Smooth muscle cell (in vitro differentiated cells): ENCODE results near the gene AK5. TPM values are rescaled to one million over a fixed set of nuclear protein-coding genes. Genes with fewer than 3 reads are reported as not detected.

Experiments used
- DNase-seq: peaks from one replicate; lab custom pipeline; 2025; ENCODE audit not compliant: unreplicated experiment; lab: John Stamatoyannopoulos, UW
- H2AFZ ChIP-seq: fragments of 200-600 bp; sonication (generic); 2 replicates; pipeline ENCODE4 v1.6.0; 2016; ENCODE audit warnings: antibody characterized with exemption, low read depth, mild to moderate bottlenecking
- H3F3A ChIP-seq: fragments of 200-600 bp; sonication (generic); 2 replicates; pipeline ENCODE4 v1.6.0; 2017; ENCODE audit warnings: antibody characterized with exemption, low read depth
- H3K27ac ChIP-seq: fragments of 200-600 bp; sonication (generic); 2 replicates; pipeline ENCODE4 v1.5.1; 2016; ENCODE audit warnings: low read depth, mild to moderate bottlenecking
- H3K27me3 ChIP-seq: fragments of 200-600 bp; sonication (generic); 2 replicates; pipeline ENCODE4 v1.6.1; 2016; ENCODE audit warnings: low read depth, mild to moderate bottlenecking
- H3K36me3 ChIP-seq: fragments of 200-600 bp; sonication (generic); 2 replicates; pipeline ENCODE4 v1.5.1; 2016; ENCODE audit warnings: low read depth
- H3K4me1 ChIP-seq: fragments of 200-600 bp; sonication (generic); 2 replicates; pipeline ENCODE4 v1.5.1; 2016; ENCODE audit warnings: low read depth
- H3K4me2 ChIP-seq: fragments of 200-600 bp; sonication (generic); 2 replicates; pipeline ENCODE4 v1.6.0; 2016; ENCODE audit warnings: mild to moderate bottlenecking
- H3K4me3 ChIP-seq: fragments of 200-600 bp; sonication (generic); 2 replicates; pipeline ENCODE4 v1.5.1; 2016; ENCODE audit warnings: mild to moderate bottlenecking
- H3K79me2 ChIP-seq: fragments of 200-600 bp; sonication (generic); 2 replicates; pipeline ENCODE4 v1.6.0; 2016; ENCODE audit warnings: low read depth, mild to moderate bottlenecking
- H3K9ac ChIP-seq: fragments of 200-600 bp; sonication (generic); 2 replicates; pipeline ENCODE4 v1.6.0; 2016; ENCODE audit warnings: low read depth
- H3K9me3 ChIP-seq: fragments of 200-600 bp; sonication (generic); replicated peaks from 2 replicates; pipeline ENCODE4 v1.5.1; 2016; ENCODE audit warnings: low read depth
- H4K20me1 ChIP-seq: fragments of 200-600 bp; sonication (generic); 2 replicates; pipeline ENCODE4 v1.6.0; 2016; ENCODE audit warnings: low read depth
- WGBS: methylation state at CpG from one replicate; pipeline ENCODE4 v1.1.7; 2016; ENCODE audit warnings: low lambda C conversion rate; 5-methylcytosine and 5-hydroxymethylcytosine counted together
- polyA plus RNA-seq: library from polyadenylated mRNA; unstranded; fragments of >200 nt; fragmentation: Nextera tagmentation; extraction: Ambion mirVana; gene quantifications from 2 replicates; pipeline ENCODE4 v1.2.1, GENCODE V29; 2016
- total RNA-seq: library from RNA; depleted of rRNA; stranded (reverse); fragments of >200 nt; gene quantifications from 2 replicates; pipeline ENCODE4 v1.2.3, GENCODE V29; 2014
- TF ChIP-seq, protein P1 (sequence below): fragments of 200-600 bp; sonication (generic); IDR thresholded peaks from 2 replicates; pipeline ENCODE4 v1.5.1; 2017; ENCODE audit warnings: borderline replicate concordance, mild to moderate bottlenecking, antibody characterized with exemption; ENCODE audit not compliant: insufficient read depth, poor library complexity, severe bottlenecking

The AK5 gene
- total and polyA plus RNA-seq, 2 experiments from 2014 or later, result 0.43 TPM; not detected in 1

DNA sequence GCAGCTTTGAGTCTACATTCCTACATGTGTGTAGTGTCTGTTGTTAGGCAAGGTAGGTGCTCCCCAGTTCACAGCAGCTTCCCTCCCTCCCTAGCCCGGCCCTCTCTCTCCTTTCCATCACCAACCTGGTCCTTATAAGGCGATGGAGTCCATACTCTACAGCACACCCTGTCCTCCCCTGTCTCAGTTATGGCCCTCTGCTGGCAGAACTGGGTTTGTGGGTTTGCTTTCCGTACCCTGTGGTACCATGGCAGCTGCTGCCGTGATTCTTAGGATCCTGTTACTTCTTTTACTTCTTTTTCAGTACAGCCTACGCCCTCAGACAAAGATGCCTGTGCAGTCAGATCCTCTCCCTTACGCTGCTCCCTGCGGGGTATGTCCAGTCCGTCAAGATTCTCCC is 31.7 kb downstream of the AK5 start:
- DNase-seq, result no peak
- Histone ChIP-seq H2AFZ (peak overlapping the region; percentile 75), H3K4me3 (no peak overlapping the region), H3K9me3 (no peaks in the 10 kb centered on the region), H3K4me1 (no peaks in the 10 kb centered on the region), H3K79me2 (no peaks in the 10 kb centered on the region), H3F3A (no peaks in the 10 kb centered on the region), H3K36me3 (no peaks in the 10 kb centered on the region), H3K9ac (no peak overlapping the region), H3K4me2 (no peak overlapping the region), H3K27ac (no peak overlapping the region), H3K27me3 (no peaks in the 10 kb centered on the region), H4K20me1 (no peaks in the 10 kb centered on the region)
- WGBS, result 66% methylated on average over 8 of the region's 8 CpGs
- TF ChIP-seq, protein P1, sequence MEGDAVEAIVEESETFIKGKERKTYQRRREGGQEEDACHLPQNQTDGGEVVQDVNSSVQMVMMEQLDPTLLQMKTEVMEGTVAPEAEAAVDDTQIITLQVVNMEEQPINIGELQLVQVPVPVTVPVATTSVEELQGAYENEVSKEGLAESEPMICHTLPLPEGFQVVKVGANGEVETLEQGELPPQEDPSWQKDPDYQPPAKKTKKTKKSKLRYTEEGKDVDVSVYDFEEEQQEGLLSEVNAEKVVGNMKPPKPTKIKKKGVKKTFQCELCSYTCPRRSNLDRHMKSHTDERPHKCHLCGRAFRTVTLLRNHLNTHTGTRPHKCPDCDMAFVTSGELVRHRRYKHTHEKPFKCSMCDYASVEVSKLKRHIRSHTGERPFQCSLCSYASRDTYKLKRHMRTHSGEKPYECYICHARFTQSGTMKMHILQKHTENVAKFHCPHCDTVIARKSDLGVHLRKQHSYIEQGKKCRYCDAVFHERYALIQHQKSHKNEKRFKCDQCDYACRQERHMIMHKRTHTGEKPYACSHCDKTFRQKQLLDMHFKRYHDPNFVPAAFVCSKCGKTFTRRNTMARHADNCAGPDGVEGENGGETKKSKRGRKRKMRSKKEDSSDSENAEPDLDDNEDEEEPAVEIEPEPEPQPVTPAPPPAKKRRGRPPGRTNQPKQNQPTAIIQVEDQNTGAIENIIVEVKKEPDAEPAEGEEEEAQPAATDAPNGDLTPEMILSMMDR, result peak; percentile 10

DNA sequence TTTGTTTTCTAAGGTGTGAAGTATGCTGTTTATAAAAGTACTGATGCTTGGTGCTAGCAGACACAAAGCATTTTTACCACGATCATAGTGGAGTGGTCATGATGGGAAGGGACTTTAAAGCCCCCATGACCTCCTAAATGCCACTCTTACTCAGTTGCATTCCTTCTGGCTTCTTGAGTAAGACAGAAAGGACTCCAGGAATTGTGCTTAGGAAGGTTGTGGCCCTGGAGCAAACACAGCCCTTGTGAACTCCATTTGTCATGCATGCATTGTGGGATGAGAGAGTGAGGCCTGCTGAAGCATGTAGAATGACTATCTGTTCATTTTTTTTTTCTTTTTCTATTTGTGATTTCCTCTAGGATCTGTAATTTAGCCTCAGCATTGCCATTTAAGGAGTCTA is 34.2 kb downstream of the AK5 start:
- Histone ChIP-seq H2AFZ (no peak overlapping the region), H3K4me2 (no peak overlapping the region), H3K36me3 (no peaks in the 10 kb centered on the region), H3K9ac (no peak overlapping the region), H3K4me1 (no peaks in the 10 kb centered on the region), H3K27ac (no peak overlapping the region), H3K79me2 (no peaks in the 10 kb centered on the region), H3K4me3 (no peak overlapping the region), H3F3A (no peaks in the 10 kb centered on the region), H4K20me1 (no peaks in the 10 kb centered on the region), H3K9me3 (no peaks in the 10 kb centered on the region), H3K27me3 (no peaks in the 10 kb centered on the region)
- 45% methylated on average over 1 of the region's 1 CpG for WGBS
- no peak for DNase-seq
- TF ChIP-seq, protein P1, result no peak

DNA sequence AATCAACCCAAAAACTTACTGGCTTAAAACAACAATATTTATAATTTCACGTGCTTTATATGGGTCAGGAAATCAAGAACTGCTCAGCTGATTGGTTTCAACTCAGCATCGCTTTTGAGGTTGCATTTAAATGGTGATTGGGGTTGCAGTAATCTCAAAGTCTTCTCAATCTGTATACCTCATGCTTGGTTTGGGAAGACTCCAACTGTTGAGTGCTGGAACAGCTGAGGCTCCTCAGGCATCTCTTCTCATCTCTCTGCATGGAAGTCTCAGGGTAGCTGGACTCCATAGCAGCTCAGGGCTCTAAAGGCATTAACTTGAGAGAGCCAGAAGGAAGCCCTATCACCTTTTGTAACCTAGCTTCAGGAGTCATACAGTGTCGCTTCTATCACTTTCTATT is 35.1 kb downstream of the AK5 start:
- H3F3A ChIP-seq, result no peaks in the 10 kb centered on the region
- no peaks in the 10 kb centered on the region for H3K36me3 ChIP-seq
- no peak overlapping the region for H3K4me2 ChIP-seq
- WGBS, result 80% methylated on average over 3 of the region's 3 CpGs
- no peaks in the 10 kb centered on the region for H3K27me3 ChIP-seq
- TF ChIP-seq, protein P1, result no peak
- no peaks in the 10 kb centered on the region for H3K9me3 ChIP-seq
- H4K20me1 ChIP-seq, result no peaks in the 10 kb centered on the region
- no peak overlapping the region for H3K27ac ChIP-seq
- no peaks in the 10 kb centered on the region for H3K79me2 ChIP-seq
- no peak for DNase-seq
- no peak overlapping the region for H3K9ac ChIP-seq
- H3K4me3 ChIP-seq, result no peak overlapping the region
- no peak overlapping the region for H2AFZ ChIP-seq
- H3K4me1 ChIP-seq, result no peaks in the 10 kb centered on the region

- Histone ChIP-seq H3K79me2 (no peaks in the 10 kb centered on the region), H3K4me1 (peaks cover 7% of the 10 kb centered on the region), H3K27me3 (no peaks in the 10 kb centered on the region), H2AFZ (no peak overlapping the region), H4K20me1 (no peaks in the 10 kb centered on the region), H3K4me2 (no peak overlapping the region), H3K27ac (no peak overlapping the region), H3K9me3 (no peaks in the 10 kb centered on the region), H3F3A (no peaks in the 10 kb centered on the region), H3K36me3 (no peaks in the 10 kb centered on the region), H3K4me3 (no peak overlapping the region), H3K9ac (no peak overlapping the region)
- no peak for DNase-seq
- TF ChIP-seq, protein P1, result no peak
- WGBS, result 91% methylated on average over 1 of the region's 1 CpG
Measured at GRCh38 chr1:77319036-77319705, 37.4 kb downstream of the AK5 start.
